ENCODE data around the gene ROBO2.

The ROBO2 gene

DNA sequence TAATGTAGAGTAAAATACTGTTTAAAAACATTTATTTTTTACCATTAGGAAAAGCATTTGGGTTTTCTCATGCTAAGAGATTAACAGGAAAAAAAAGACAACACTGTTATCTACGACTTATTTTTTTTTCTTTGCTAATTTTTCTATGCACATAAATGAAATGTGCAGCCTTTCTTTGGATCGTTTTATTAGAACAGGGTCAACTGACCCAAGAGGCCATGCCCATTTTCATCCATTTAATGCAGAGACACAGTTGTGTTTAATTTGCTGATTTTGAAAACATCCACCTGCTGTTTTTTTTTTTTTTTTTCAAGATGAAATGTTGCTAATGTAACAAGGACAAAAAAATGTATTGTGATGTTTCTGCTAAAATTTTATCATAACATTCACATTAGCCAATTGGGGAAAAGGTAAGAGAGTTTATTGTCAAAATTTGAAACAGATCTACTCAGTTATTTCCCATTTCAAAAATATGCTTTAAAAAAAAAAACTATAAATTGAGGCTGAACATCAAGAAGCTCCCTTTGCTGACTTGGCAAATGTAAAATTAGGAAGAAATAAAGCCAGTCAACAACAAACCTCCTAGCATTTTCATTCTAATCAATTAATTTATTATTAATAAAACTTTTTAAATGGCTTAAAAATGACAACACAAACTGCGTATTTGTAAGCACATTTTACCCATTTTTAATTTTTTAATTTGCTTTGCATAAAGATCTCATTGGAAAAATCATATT lies 485.2 kb downstream of the ROBO2 start:
- DNase-seq = no peak

GRCh38 chr3:77526573-77527113 lies 486.7 kb downstream of the ROBO2 start:
- no peak for DNase-seq

- DNase-seq = no peak
Measured at GRCh38 chr3:77529522-77529921, 489.6 kb downstream of the ROBO2 start.

DNA sequence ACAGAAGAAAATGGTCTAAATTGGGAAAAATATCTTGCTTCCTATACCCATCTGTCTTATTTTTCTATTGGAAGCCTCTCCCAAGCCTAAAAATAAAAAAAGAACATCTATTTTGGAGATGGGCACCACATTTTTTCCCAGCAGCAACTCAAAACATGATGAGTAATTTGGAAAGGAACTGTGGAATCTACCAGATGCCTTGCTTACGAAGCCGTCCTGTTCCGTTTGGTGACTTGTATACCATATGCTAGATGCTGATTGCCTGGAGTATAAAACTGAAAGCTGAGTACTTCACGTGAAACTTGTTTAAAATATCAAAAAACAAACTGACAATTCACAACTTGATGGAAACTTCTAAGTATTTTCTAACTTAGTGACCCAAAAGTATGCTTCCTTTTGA lies 491.0 kb downstream of the ROBO2 start:
- no peak for DNase-seq

DNA sequence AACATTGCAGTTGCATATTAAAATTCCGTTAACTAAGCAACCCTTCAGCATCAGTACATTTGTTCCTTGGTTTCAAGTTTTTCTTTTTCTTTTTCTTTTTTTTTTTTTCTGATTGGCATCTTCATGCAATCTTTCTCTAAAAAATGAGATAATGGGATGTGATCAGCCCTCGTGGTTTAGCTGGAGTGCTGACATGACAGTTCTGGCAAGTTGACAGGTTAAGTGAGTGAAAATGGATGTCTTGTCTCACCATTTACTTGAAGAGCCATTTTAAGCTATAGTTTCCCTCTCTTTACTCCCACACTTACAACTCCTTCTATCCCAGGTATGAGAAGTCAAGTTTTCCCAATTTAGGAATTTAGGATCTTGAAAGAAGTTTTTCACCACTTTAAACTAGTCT lies 495.2 kb downstream of the ROBO2 start:
- no peak for DNase-seq

DNA sequence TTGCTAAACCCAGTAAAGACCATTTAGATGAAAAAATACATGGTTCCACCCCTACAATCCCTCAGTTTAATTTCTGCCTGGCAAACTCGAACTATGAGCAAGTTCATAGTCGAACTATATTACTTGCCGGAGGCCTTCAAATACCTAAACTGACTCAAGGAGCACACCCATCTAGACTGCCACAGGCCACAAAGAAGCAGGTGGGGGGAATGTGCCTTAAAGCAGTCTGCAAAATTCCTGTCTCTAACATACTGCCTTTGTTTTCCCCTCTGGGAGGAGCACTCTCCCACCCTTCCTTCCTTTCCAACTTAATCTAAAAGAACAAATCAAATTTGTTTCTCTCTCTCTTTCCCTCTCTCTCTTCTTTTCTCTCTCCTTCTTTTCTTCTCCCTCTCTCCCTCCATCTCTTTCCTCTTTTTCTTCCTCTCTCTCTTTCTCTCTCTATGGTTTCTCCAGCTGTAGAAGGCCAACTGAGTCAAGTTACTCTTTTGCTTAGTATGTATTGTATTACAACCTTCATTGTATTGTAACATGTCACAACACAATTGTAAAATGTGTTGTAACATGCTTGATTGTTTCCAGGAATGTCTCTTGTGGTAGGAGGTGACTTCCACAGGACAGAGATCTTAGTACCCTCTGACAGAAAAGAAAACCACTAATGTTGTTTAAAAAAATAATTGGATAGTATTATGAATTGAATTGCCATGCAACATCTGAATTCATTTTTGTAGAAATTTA lies 496.3 kb downstream of the ROBO2 start:
- no peak for DNase-seq

DNA sequence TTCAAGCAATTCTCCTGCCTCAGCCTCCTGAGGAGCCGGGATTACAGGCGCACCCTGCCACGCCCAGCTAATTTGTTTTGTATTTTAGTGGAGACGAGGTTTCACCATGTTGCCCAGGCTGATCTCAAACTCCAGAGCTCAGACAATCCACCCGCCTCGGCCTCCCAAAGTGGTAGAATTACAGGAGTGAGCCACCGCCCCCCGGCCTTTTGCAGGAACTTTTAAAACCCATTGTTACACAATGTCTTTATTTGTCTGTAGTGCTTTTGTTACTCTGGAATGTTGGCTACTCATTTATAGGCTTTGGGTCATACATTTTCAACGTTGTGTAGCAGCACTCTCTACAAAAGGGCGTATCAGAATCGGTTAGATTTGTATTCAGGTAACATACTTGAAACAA lies 499.1 kb downstream of the ROBO2 start:
- no peak for DNase-seq

DNA sequence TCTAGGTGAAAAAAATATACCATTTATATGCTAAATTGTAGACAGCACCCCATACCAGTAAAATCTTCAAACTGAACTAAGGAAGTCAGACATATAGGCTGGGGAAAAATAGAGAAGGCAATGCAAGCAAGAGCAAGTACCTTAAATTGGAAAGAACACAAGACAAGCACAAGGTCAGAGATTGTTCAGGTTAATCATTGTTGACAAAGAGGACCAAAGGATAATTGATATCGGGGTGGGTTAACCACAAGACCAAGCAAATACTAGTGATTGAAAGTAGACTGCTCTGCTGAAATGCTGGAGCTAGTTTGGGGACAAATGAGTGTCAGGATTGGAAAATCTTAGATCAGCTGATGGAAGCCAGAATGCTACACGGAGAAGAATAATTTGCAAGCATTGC lies 499.8 kb downstream of the ROBO2 start:
- DNase-seq = no peak

DNA sequence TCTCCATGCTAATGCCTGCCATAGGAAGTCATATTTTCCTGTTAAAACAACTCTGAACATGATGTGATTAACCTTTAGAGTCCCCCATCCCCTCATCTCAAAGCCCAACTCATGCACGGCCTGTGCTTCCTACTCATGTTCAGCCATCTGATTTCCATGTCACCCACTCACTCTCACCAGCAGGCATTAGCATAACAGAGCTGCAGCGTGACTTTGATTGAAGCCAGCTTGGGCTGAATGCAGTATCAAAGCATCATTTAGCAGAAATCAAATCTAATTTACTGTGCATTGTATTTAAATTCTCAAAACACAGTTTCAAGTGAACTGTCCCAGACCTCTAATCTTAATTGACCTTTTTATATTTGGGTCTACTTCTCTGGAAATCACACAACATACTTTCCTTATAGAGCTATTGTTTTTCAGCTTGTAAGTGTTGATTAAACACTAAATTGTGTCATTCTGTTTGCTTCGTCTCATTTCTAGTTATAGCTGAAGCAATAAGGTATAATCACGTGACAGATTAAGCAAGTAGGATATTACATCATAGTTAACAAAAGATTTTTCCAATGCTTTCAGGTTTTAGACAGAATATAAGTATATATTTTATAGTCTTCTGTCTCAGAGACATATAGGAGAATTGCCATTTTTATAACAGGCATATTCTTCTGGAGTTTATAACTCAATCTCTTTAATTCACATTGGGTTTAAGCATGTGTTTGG lies 501.5 kb downstream of the ROBO2 start:
- no peak for DNase-seq

DNA sequence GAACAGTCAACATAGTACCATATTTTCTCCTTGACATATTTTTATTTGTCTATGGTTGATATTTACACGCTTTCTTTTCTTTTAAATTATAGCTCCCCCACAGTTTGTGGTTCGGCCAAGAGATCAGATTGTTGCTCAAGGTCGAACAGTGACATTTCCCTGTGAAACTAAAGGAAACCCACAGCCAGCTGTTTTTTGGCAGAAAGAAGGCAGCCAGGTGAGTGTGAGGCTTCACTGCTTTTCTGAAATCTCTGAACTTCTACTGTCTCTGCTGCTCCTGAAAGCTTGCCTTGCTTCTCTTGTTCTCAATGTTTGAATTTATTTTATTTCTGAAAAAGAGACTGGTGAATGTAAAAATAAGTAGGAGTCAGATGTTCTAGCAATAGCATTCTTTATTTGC lies 506.3 kb downstream of the ROBO2 start:
- no peak for DNase-seq

- DNase-seq = no peak
Measured at GRCh38 chr3:77549034-77549433, 509.1 kb downstream of the ROBO2 start.

GRCh38 chr3:77553240-77553639 lies 513.3 kb downstream of the ROBO2 start:
- no peak for DNase-seq

GRCh38 chr3:77562089-77562488 lies 522.2 kb downstream of the ROBO2 start:
- DNase-seq = no peak

DNA sequence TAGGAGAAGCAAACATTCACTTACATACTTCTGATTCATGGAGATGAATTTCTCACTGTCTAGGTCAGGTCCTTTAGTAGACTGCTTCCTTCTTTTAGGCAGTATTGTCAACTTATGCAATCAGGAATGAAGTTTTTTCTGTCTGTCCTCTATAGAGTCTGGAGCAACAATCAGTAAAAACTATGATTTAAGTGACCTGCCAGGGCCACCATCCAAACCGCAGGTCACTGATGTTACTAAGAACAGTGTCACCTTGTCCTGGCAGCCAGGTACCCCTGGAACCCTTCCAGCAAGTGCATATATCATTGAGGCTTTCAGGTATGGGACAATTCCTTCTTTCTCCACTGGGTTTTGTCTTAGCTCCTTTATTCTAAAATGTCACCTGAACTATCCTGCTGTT lies 523.1 kb downstream of the ROBO2 start:
- DNase-seq = no peak

DNA sequence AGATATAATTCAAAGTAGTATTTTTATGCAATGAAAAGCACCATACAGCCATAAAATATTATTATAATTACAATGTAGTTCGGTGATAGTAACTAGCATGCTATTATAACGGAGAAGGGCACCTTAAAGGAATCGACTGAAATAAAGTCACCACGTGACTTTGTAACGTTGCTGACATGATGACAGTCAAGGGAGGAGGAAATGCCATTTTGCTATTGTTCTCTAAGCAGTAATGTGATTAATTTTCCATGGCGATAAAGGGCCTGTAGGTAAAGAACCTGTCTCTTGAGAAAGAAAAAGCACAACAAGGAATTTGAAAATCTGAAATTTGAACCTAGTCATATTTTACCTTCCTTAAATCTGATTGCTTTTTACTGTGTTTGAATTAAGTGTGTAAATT lies 526.2 kb downstream of the ROBO2 start:
- no peak for DNase-seq

DNA sequence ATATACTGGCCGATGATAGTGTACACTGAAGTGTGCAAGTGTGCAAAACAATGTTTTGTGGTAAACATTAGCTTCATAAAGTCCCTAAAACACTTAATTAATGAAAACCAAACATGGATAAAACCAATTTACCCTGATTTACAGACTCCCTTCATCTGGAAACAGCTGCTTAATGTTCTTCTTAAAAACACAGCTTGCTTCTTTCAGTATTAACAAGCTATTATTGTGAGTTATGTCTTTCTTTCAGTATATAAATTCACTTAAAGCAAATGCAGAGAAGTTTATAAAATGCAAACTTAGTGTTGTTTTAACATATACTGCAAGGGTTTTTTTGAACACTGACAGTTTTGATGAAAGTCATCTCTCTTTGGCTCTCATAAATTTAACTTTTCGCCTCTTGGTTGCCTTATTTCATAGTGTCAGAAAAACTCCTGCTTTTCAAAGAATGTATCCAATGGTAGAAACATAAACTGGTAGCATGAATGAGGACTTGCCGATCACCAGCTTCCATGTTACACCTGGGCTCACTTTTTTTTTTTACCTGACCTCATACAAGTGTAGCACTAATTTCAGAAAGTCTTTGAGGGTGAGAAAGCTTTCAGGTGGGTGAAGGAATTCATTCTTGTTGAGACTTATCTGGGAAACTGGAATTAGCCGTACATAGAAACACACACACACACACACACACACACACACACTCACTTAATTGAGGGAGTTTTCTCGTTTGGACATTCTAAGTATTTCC lies 532.2 kb downstream of the ROBO2 start:
- no peak for DNase-seq

GRCh38 chr3:77577264-77577663 lies 537.4 kb downstream of the ROBO2 start:
- DNase-seq = no peak

DNA sequence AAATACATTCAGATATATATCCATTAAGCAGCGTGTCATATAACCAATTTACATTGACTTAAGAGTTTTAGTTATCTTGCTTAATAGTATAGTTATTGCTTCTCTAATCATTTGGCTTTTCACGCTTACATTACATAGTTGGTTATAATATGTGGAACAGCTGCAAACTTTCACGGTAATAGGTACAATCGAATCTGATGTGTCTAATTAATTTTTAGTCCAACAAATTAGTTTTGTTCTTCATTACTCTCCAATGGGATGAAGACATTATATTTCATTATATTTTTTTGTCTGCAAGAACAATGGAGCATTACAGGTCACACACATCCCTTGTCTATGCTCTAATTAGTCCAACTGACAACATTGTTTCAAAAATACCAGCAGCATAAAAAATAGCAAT lies 546.3 kb downstream of the ROBO2 start:
- DNase-seq = no peak

DNA sequence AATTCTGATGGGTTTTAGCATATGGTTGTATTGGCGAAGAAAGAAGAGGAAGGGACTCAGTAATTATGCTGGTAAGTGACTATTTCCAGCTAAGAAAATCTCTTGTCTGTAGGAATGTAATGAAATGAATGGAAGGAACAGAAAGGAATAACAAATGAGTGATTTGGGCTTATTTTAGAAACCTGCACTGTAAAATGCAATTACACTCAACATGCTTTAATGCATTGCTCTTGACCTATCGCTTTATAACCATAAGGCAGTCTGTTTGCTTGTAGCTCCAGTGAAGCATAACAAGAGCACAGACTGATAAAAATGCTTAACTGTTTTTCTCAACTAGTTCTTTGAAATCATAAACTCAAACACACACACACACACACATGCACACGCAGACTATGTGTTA lies 549.0 kb downstream of the ROBO2 start:
- no peak for DNase-seq

DNA sequence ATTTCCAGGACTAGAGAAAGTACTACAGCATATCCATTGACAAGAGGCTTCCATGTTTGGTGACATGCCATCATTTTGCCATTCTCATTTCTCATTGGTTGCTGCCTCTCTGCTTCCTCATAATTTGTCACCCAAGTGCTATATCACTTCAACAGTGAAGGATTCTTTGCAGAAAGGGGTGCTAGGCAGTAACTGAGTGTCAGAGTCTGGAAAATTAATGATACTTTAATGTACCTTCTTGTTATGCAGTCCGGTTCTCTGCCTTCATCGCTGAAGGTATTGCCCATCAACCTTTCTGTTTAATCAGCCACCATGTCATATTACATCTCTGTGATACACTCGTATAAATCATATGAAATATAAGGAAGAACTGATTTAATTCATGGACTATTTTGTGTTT lies 550.3 kb downstream of the ROBO2 start:
- DNase-seq = no peak

- no peak for DNase-seq
Measured at GRCh38 chr3:77595371-77595870, 555.5 kb downstream of the ROBO2 start.

DNA sequence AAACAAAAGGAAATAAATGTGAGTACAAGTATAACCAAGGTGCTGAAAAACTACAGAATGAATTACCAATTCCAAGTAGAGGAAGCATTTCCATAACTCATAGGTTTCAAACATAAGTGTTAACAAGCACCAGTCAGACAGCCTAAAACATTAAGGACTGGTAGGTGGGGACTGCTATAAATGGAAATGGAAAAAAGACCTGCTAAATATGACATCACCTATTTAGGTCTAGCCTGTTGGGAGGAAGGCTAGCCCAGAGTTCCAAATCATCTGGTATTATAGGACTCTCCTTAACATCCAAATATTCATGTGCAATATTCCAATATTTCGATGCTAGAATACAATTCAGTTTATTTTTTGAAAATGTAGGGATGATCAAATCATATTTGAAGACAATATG lies 560.0 kb downstream of the ROBO2 start:
- DNase-seq = no peak
